K562 (cell line): ENCODE data around the gene SORBS2. TPM values are rescaled to one million over a fixed set of nuclear protein-coding genes. Genes with fewer than 3 reads are reported as not detected.

Source experiments
- ATAC-seq: fragments of 200-7000 bp; cut with Tn5 transposase; 3 replicates; pipeline ENCODE4 v1.9.1; 2020; ENCODE audit warnings: moderate library complexity
- BruUV-seq: library from RNA; stranded (reverse); fragments of 400-500 nt; replicated peaks from 2 replicates; lab custom pipeline; 2021; lab: Mats Ljungman, UMichigan
- CTCF ChIA-PET: fragments of 300-600 bp; formaldehyde crosslinking; extraction: SDS; loops from one replicate; lab custom pipeline; 2021; ENCODE audit warnings: low intra/inter-chr PET ratio; lab: Yijun Ruan, JAX
- POLR2A ChIA-PET: fragments of 300-600, 350-650 bp; sonication (Branson Sonifier 250); formaldehyde crosslinking; extraction: SDS; loops from one replicate; lab custom pipeline; 2021; ENCODE audit warnings: antibody characterized with exemption, inconsistent platforms; lab: Yijun Ruan, JAX
- DNase-seq, 4 experiments: peaks; one replicate each; pipeline versions ENCODE4 v3.0.0 to v3.0.0-alpha.2; 2011 to 2018; ENCODE audit warnings: low spot score in 3 of 4, mixed read lengths in 3 of 4; ENCODE audit errors: extremely low read depth in 1 of 4
- FAIRE-seq: peaks from 2 replicates; lab custom pipeline; 2011; peaks lifted over from hg19 to GRCh38; lab: Jason Lieb, UNC
- H2AFZ ChIP-seq: 2 replicates; pipeline ENCODE4 v1.6.0; 2011; ENCODE audit warnings: low read depth, low read length, control low read depth, inconsistent platforms
- H3K27ac ChIP-seq: fragments of 200-600 bp; 3 replicates; pipeline ENCODE4 v1.8.0; 2011; ENCODE audit warnings: low read depth, mild to moderate bottlenecking, control low read depth, inconsistent platforms, low read length, moderate library complexity, mixed read lengths; ENCODE audit errors: extremely low read depth
- H3K27me3 ChIP-seq, 2 experiments: fragments of 300-600 bp in 1 of 2; 2 replicates in 1 of 2; 3 replicates in 1 of 2; pipeline versions ENCODE4 v1.6.0 to v1.8.0; 2011; ENCODE audit warnings: inconsistent platforms in 2 of 2, low read length in 2 of 2, mild to moderate bottlenecking in 1 of 2, mixed read lengths in 1 of 2, moderate library complexity in 1 of 2; ENCODE audit not compliant: control insufficient read depth in 2 of 2, insufficient read depth in 2 of 2
- H3K36me3 ChIP-seq: fragments of 300-600 bp; 3 replicates; pipeline ENCODE4 v1.8.0; 2011; ENCODE audit warnings: mild to moderate bottlenecking, low read length, inconsistent platforms; ENCODE audit not compliant: control insufficient read depth, insufficient read depth
- H3K4me1 ChIP-seq, 2 experiments: fragments of 200-600 bp in 1 of 2; replicated peaks in 1 of 2; 2 replicates in 1 of 2; 3 replicates in 1 of 2; pipeline versions ENCODE4 v1.5.1 to v1.8.0; 2011; ENCODE audit warnings: inconsistent platforms in 2 of 2, low read length in 2 of 2, mild to moderate bottlenecking in 1 of 2, mixed read lengths in 1 of 2, moderate library complexity in 1 of 2; ENCODE audit not compliant: control insufficient read depth in 2 of 2, insufficient read depth in 2 of 2
- H3K4me2 ChIP-seq: 2 replicates; pipeline ENCODE4 v1.6.1; 2011; ENCODE audit warnings: low read length, control low read depth, inconsistent platforms, mixed read lengths; ENCODE audit not compliant: insufficient read depth
- H3K4me3 ChIP-seq: fragments of 200-600 bp; sonication (generic), shearing (Covaris generic); 2 replicates; pipeline ENCODE4 v1.5.1; 2016; ENCODE audit warnings: control low read depth, inconsistent platforms
- H3K79me2 ChIP-seq: fragments of 200-600 bp; 3 replicates; pipeline ENCODE4 v1.8.0; 2011; ENCODE audit warnings: low read length, inconsistent platforms; ENCODE audit not compliant: control insufficient read depth, insufficient read depth
- H3K9ac ChIP-seq, 2 experiments: 2 replicates each; pipeline versions ENCODE4 v1.6.0 to v1.6.1; 2011; ENCODE audit warnings: low read depth in 2 of 2, low read length in 2 of 2, control low read depth in 1 of 2, inconsistent platforms in 1 of 2, mild to moderate bottlenecking in 1 of 2, mixed read lengths in 1 of 2; ENCODE audit not compliant: insufficient read depth in 1 of 2
- H3K9me1 ChIP-seq: one replicate; pipeline ENCODE4 v1.6.0; 2011; ENCODE audit warnings: inconsistent platforms, mild to moderate bottlenecking, low read length, moderate library complexity; ENCODE audit not compliant: control insufficient read depth, insufficient read depth
- H3K9me3 ChIP-seq: replicated peaks from 2 replicates; pipeline ENCODE4 v1.5.1; 2011; ENCODE audit warnings: low read depth, low read length, inconsistent platforms; ENCODE audit not compliant: control insufficient read depth, insufficient read depth
- H4K20me1 ChIP-seq: replicated peaks from 2 replicates; pipeline ENCODE4 v1.6.1; 2011; ENCODE audit warnings: low read length, inconsistent platforms, mixed read lengths; ENCODE audit not compliant: control insufficient read depth, insufficient read depth
- ADNP ChIP-seq: fragments of 200-800 bp; sonication (Bioruptor generic); IDR thresholded peaks from 2 replicates; pipeline ENCODE4 v1.6.1; 2016; ENCODE audit warnings: missing genetic modification characterization, missing compliant biosample characterization
- ETS2 ChIP-seq: IDR thresholded peaks from 2 replicates; pipeline ENCODE4 v1.6.1; 2016; ENCODE audit warnings: borderline replicate concordance, missing genetic modification characterization, mild to moderate bottlenecking, moderate library complexity, missing compliant biosample characterization; ENCODE audit not compliant: poor library complexity, severe bottlenecking
- RHOXF2B ChIP-seq: fragments of 250-450 bp; sonication (Bioruptor Pico); conservative IDR thresholded peaks from 2 replicates; pipeline ENCODE4 v1.5.1; 2021
- SRSF3 ChIP-seq: fragments of 200-400 bp; formaldehyde crosslinking; IDR thresholded peaks from 2 replicates; pipeline ENCODE4 v1.6.1; 2016; ENCODE audit warnings: mild to moderate bottlenecking, low read length, moderate library complexity; ENCODE audit not compliant: insufficient read depth
- STAT5A ChIP-seq: IDR thresholded peaks from 2 replicates; pipeline ENCODE4 v1.6.1; 2012; ENCODE audit warnings: low read length, inconsistent platforms, borderline replicate concordance
- TAF15 ChIP-seq: fragments of 200-400 bp; formaldehyde crosslinking; IDR thresholded peaks from 2 replicates; pipeline ENCODE4 v1.6.1; 2017; ENCODE audit warnings: mild to moderate bottlenecking, low read depth, low read length, moderate library complexity
- TSHZ1 ChIP-seq: fragments of 250-450 bp; sonication (Bioruptor Pico); IDR thresholded peaks from 2 replicates; pipeline ENCODE4 v1.4.0; 2020; ENCODE audit warnings: mild to moderate bottlenecking, moderate library complexity
- ZNF174 ChIP-seq: fragments of 250-450 bp; sonication (Bioruptor Pico); IDR thresholded peaks from 2 replicates; pipeline ENCODE4 v1.4.0; 2020; ENCODE audit warnings: mild to moderate bottlenecking
- ZNF354B ChIP-seq: fragments of 250-450 bp; sonication (Bioruptor Pico); IDR thresholded peaks from 2 replicates; pipeline ENCODE4 v1.4.0; 2020
- ZNF551 ChIP-seq: fragments of 250-450 bp; sonication (Bioruptor Pico); IDR thresholded peaks from 2 replicates; pipeline ENCODE4 v1.5.0; 2021; ENCODE audit warnings: mild to moderate bottlenecking, moderate library complexity
- WGBS: fragments of 100-300 bp; shearing (Covaris generic); methylation state at CpG from one replicate; pipeline ENCODE4 v1.1.6; 2016; ENCODE audit warnings: low coverage, mixed read lengths; ENCODE audit not compliant: insufficient coverage; ENCODE audit errors: missing lambda C conversion rate; 5-methylcytosine and 5-hydroxymethylcytosine counted together
- in situ Hi-C: fragments of 300-500 bp; cut with MboI; formaldehyde crosslinking; loops from 4 replicates; pipeline ENCODE4 v1.15.0; 2018; ENCODE audit warnings: inconsistent platforms, mixed read lengths
- intact Hi-C: fragments of 100-400 bp; cut with micrococcal nuclease; formaldehyde crosslinking; loops from 2 replicates; pipeline ENCODE4 v1.14.2; 2022
- polyA plus RNA-seq, 8 experiments: library from polyadenylated mRNA; depleted of rRNA in 4 of 8; stranded (reverse) in 5 of 8; unstranded in 3 of 8; fragments of >200 nt; fragmentation: Nextera tagmentation in 2 of 8; fragmentation: Illumina TruSeq in 1 of 8; extraction: Ambion mirVana in 2 of 8; extraction: Trizol in 1 of 8; gene quantifications; 2 replicates each; pipeline versions ENCODE4 v1.2.1 to v1.2.3, GENCODE V29; 2011 to 2014; ENCODE audit warnings: inconsistent platforms in 1 of 8, missing spikeins in 1 of 8
- total RNA-seq, 7 experiments: library from RNA; depleted of rRNA in 6 of 7; stranded (reverse); fragments of >200 nt in 6 of 7; fragmentation: Illumina TruSeq in 2 of 7; extraction: Trizol in 2 of 7; gene quantifications; 2 replicates each; pipeline versions ENCODE4 v1.2.1 to v1.2.3, GENCODE V29; 2011 to 2021; ENCODE audit warnings: low replicate concordance in 1 of 7
- TF ChIP-seq, protein P1 (sequence below): fragments of 450-650 bp; IDR thresholded peaks from 2 replicates; pipeline ENCODE4 v1.6.1; 2018; ENCODE audit not compliant: partially characterized antibody

Gene SORBS2
- total and polyA plus RNA-seq, 9 of the 15 experiments (the other 6 are each of a cell fraction or from before 2014, with no cell fraction given) = 0.29 TPM; not detected in 8

- TF ChIP-seq TSHZ1 (CRISPR knock-in tag) = no peak
- TF ChIP-seq, all 486 proteins: peak for 0
Observed at GRCh38 chr4:185566425-185566824, 245.6 kb downstream of the SORBS2 start (continued).

GRCh38 chr4:185565696-185566095 is 246.3 kb downstream of the SORBS2 start:
- no peak overlapping the region for H3K27ac ChIP-seq
- no peaks in the 10 kb centered on the region for H3K9me1 ChIP-seq
- no peak overlapping the region for H3K4me2 ChIP-seq
- in situ Hi-C loops (no loop called here), intact Hi-C loops (no loop called here)
- FAIRE-seq (no peak), ATAC-seq (no peak), DNase-seq (no peak)
- TF ChIP-seq ZNF354B (CRISPR knock-in tag) (no peak), TAF15 (no peak), STAT5A (no peak), ZNF551 (no peak), ADNP (tag) (no peak), ZNF174 (no peak), SRSF3 (no peak), RHOXF2B (CRISPR knock-in tag) (no peak), ETS2 (no peak)
- TF ChIP-seq, protein P1, sequence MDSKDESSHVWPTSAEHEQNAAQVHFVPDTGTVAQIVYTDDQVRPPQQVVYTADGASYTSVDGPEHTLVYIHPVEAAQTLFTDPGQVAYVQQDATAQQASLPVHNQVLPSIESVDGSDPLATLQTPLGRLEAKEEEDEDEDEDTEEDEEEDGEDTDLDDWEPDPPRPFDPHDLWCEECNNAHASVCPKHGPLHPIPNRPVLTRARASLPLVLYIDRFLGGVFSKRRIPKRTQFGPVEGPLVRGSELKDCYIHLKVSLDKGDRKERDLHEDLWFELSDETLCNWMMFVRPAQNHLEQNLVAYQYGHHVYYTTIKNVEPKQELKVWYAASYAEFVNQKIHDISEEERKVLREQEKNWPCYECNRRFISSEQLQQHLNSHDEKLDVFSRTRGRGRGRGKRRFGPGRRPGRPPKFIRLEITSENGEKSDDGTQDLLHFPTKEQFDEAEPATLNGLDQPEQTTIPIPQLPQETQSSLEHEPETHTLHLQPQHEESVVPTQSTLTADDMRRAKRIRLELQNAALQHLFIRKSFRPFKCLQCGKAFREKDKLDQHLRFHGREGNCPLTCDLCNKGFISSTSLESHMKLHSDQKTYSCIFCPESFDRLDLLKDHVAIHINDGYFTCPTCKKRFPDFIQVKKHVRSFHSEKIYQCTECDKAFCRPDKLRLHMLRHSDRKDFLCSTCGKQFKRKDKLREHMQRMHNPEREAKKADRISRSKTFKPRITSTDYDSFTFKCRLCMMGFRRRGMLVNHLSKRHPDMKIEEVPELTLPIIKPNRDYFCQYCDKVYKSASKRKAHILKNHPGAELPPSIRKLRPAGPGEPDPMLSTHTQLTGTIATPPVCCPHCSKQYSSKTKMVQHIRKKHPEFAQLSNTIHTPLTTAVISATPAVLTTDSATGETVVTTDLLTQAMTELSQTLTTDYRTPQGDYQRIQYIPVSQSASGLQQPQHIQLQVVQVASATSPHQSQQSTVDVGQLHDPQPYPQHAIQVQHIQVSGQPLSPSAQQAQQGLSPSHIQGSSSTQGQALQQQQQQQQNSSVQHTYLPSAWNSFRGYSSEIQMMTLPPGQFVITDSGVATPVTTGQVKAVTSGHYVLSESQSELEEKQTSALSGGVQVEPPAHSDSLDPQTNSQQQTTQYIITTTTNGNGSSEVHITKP = no peak
- 33% methylated on average over 2 of the region's 3 CpGs for WGBS
- H3K79me2 ChIP-seq = no peaks in the 10 kb centered on the region
- peaks cover 0 to 15% of the 10 kb centered on the region in 2 experiments; a peak in 4 of 5 replicates for H3K4me1 ChIP-seq
- H3K36me3 ChIP-seq = no peaks in the 10 kb centered on the region
- CTCF ChIA-PET = no interaction called here
- H3K4me3 ChIP-seq = no peak overlapping the region
- H2AFZ ChIP-seq = no peak overlapping the region
- BruUV-seq = no TSS peak
- H3K9ac ChIP-seq = no peak overlapping the region
- H3K27me3 ChIP-seq = peaks cover 0 to 4% of the 10 kb centered on the region in 2 experiments; a peak in 1 of 5 replicates
- H4K20me1 ChIP-seq = no peaks in the 10 kb centered on the region
- no peaks in the 10 kb centered on the region for H3K9me3 ChIP-seq
- POLR2A ChIA-PET = interaction anchor here (0.7 kb wide), 1 partner anchor 211 kb away, joined by 3 read pairs; no protein-coding TSS in a partner anchor
